Fibroblast of villous mesenchyme (primary cell): Measurements from ENCODE around the gene CACNA1D. TPM values are rescaled to one million over a fixed set of nuclear protein-coding genes. Genes with fewer than 3 reads are reported as not detected.

ENCODE experiments used
- DNase-seq: peaks from one replicate; pipeline ENCODE4 v3.0.0-alpha.2; 2010; ENCODE audit warnings: low read depth
- H3K4me3 ChIP-seq: 2 replicates; pipeline ENCODE4 v1.5.1; 2011; ENCODE audit warnings: low read depth, mild to moderate bottlenecking, low read length
- CTCF ChIP-seq: IDR thresholded peaks from 2 replicates; pipeline ENCODE4 v1.5.1; 2012; ENCODE audit warnings: low read depth, mild to moderate bottlenecking, low read length; ENCODE audit not compliant: insufficient read depth
- total RNA-seq: library from RNA; depleted of rRNA; stranded (reverse); fragments of >200 nt; gene quantifications from 2 replicates; pipeline ENCODE4 v1.2.3, GENCODE V29; 2012

CACNA1D gene
- total RNA-seq, 1 donor, result not detected

GRCh38 chr3:53495520-53496391, 1.3 kb downstream of the CACNA1D start:
- no peak overlapping the region for H3K4me3 ChIP-seq
- DNase-seq, result no peak
- no peak for TF ChIP-seq CTCF

- DNase-seq, result no peak
- no peak overlapping the region for H3K4me3 ChIP-seq
- no peak for TF ChIP-seq CTCF
These were observed 1.9 kb downstream of the CACNA1D start for GRCh38 chr3:53496392-53496670.

GRCh38 chr3:53496984-53497383, 2.6 kb downstream of the CACNA1D start:
- DNase-seq, result no peak
- TF ChIP-seq CTCF, result no peak
- H3K4me3 ChIP-seq, result no peak overlapping the region

GRCh38 chr3:53498806-53499641, 4.6 kb downstream of the CACNA1D start:
- no peak for TF ChIP-seq CTCF
- DNase-seq, result no peak

GRCh38 chr3:53500165-53500777, 5.9 kb downstream of the CACNA1D start:
- no peak for TF ChIP-seq CTCF
- no peak overlapping the region for H3K4me3 ChIP-seq
- DNase-seq, result no peak

More at GRCh38 chr3:53498806-53499641, 4.6 kb downstream of the CACNA1D start:
- H3K4me3 ChIP-seq, result no peak overlapping the region

- H3K4me3 ChIP-seq, result no peak overlapping the region
- DNase-seq, result no peak
- TF ChIP-seq CTCF, result no peak
These were observed 6.8 kb downstream of the CACNA1D start for GRCh38 chr3:53501178-53501577.
